HG03280 (cell line): Measurements from ENCODE around the gene NOSIP.

Experiments used
- ATAC-seq: cut with Tn5 transposase; IDR thresholded peaks from one replicate; pipeline ENCODE4 v1.9.1; 2021; ENCODE audit warnings: mild to moderate bottlenecking, moderate library complexity; ENCODE audit not compliant: unreplicated experiment

The NOSIP gene

GRCh38 chr19:49552749-49553148 lies 27.6 kb downstream of the NOSIP start:
- no peak for ATAC-seq

GRCh38 chr19:49551531-49551930 lies 28.8 kb downstream of the NOSIP start:
- no peak for ATAC-seq

GRCh38 chr19:49549045-49549444 lies 31.3 kb downstream of the NOSIP start:
- no peak for ATAC-seq

- no peak for ATAC-seq
Measured at GRCh38 chr19:49546825-49547565, 33.4 kb downstream of the NOSIP start.

- ATAC-seq: no peak
Measured at GRCh38 chr19:49544154-49544553, 36.2 kb downstream of the NOSIP start.

GRCh38 chr19:49543032-49543431 lies 37.3 kb downstream of the NOSIP start:
- no peak for ATAC-seq

GRCh38 chr19:49542446-49542845 lies 37.9 kb downstream of the NOSIP start:
- no peak for ATAC-seq

GRCh38 chr19:49541914-49542313 lies 38.4 kb downstream of the NOSIP start:
- no peak for ATAC-seq

GRCh38 chr19:49539192-49539952 lies 41.0 kb downstream of the NOSIP start:
- no peak for ATAC-seq

GRCh38 chr19:49538643-49539042 lies 41.7 kb downstream of the NOSIP start:
- no peak for ATAC-seq

- no peak for ATAC-seq
Measured at GRCh38 chr19:49536921-49537462, 43.4 kb downstream of the NOSIP start.

GRCh38 chr19:49534632-49535385 lies 45.5 kb downstream of the NOSIP start:
- no peak for ATAC-seq

- peak; percentile 74 for ATAC-seq
Measured at GRCh38 chr19:49533551-49534488, 46.5 kb downstream of the NOSIP start.

- ATAC-seq: no peak
Measured at GRCh38 chr19:49530708-49531107, 49.6 kb downstream of the NOSIP start.

GRCh38 chr19:49528211-49528771 lies 52.1 kb downstream of the NOSIP start:
- ATAC-seq: no peak

GRCh38 chr19:49524812-49525455 lies 55.4 kb downstream of the NOSIP start:
- no peak for ATAC-seq

- no peak for ATAC-seq
Measured at GRCh38 chr19:49520705-49521319, 59.5 kb downstream of the NOSIP start.

GRCh38 chr19:49518033-49518432 lies 62.3 kb downstream of the NOSIP start:
- ATAC-seq: no peak

- no peak for ATAC-seq
Measured at GRCh38 chr19:49515767-49516166, 64.6 kb downstream of the NOSIP start.
